Tibial nerve (tissue), 4 donors: Measurements from ENCODE around the gene IL17F.

ENCODE experiments used
- CTCF ChIP-seq, 5 experiments: fragments of 200-600 bp in 3 of 5; fragments of 450-650 bp in 2 of 5; sonication (generic) in 3 of 5; IDR thresholded peaks; one replicate each; pipeline ENCODE4 v1.5.1; 2016 to 2019; ENCODE audit warnings: antibody characterized with exemption in 5 of 5, mild to moderate bottlenecking in 3 of 5, moderate library complexity in 2 of 5
- EP300 ChIP-seq, 2 donors: sonication (generic); formaldehyde crosslinking; IDR thresholded peaks; one replicate each; pipeline ENCODE4 v1.6.1; 2017; ENCODE audit warnings: antibody characterized with exemption in 2 of 2, mild to moderate bottlenecking in 1 of 2
- POLR2A ChIP-seq, 2 donors: fragments of 450-650 bp; IDR thresholded peaks; one replicate each; pipeline ENCODE4 v1.6.1; 2017; ENCODE audit warnings: antibody characterized with exemption in 2 of 2, mild to moderate bottlenecking in 2 of 2, moderate library complexity in 2 of 2

GRCh38 chr6:52207066-52207465, 37.2 kb downstream of the IL17F start:
- TF ChIP-seq CTCF (IDR thresholded peaks at IDR 0.05), result no peak
- no peak for TF ChIP-seq POLR2A (IDR thresholded peaks at IDR 0.05)
- TF ChIP-seq EP300 (IDR thresholded peaks at IDR 0.05), result no peak
